HCT116 (cell line): Measurements from ENCODE around the gene ZDHHC23. TPM values are rescaled to one million over a fixed set of nuclear protein-coding genes. Genes with fewer than 3 reads are reported as not detected.

Source experiments
- ATAC-seq: fragments of 200-7000 bp; cut with Tn5 transposase; 2 replicates; pipeline ENCODE4 v1.9.1; 2020; ENCODE audit warnings: mild to moderate bottlenecking, moderate library complexity
- BruUV-seq: library from RNA; stranded (reverse); fragments of 400-500 nt; replicated peaks from 2 replicates; lab custom pipeline; 2021; lab: Mats Ljungman, UMichigan
- CTCF ChIA-PET: fragments of 300-600 bp; sonication (Branson Sonifier 250); formaldehyde crosslinking; loops from one replicate; lab custom pipeline; 2021; ENCODE audit warnings: antibody characterized with exemption; lab: Charles Lee
- POLR2A ChIA-PET: fragments of 300-600, 350-600 bp; sonication (Branson Sonifier 250); formaldehyde crosslinking; loops from one replicate; lab custom pipeline; 2021; ENCODE audit warnings: antibody characterized with exemption; lab: Charles Lee
- RAD21 ChIA-PET, 2 experiments: fragments of 300-600 bp; sonication (Branson Sonifier 250); formaldehyde crosslinking; loops; one replicate each; lab custom pipeline; 2023; ENCODE audit warnings: low total read pairs in 2 of 2; ENCODE audit not compliant: uncharacterized antibody in 2 of 2, unreplicated experiment in 2 of 2, low non-redundant PET in 1 of 2; lab: Charles Lee
- DNase-seq: peaks from one replicate; pipeline ENCODE4 v3.0.0-alpha.2; 2010; ENCODE audit warnings: low read depth, low spot score
- H2AFZ ChIP-seq: fragments of 200-600 bp; shearing (Covaris generic), sonication (generic); 2 replicates; pipeline ENCODE4 v1.6.1; 2017; ENCODE audit warnings: low read depth, mixed run types, mixed read lengths, antibody characterized with exemption, low read length; ENCODE audit not compliant: poor library complexity, severe bottlenecking
- H3K27ac ChIP-seq: 2 replicates; pipeline ENCODE4 v1.5.1; 2012; ENCODE audit warnings: low read depth, low read length
- H3K27me3 ChIP-seq: fragments of 200-600 bp; sonication (generic); 2 replicates; pipeline ENCODE4 v1.6.1; 2016; ENCODE audit warnings: mixed run types, low read length, mixed read lengths; ENCODE audit not compliant: insufficient read depth
- H3K36me3 ChIP-seq, 2 experiments: fragments of 200-500 bp in 1 of 2; fragments of 200-600 bp in 1 of 2; sonication (Bioruptor generic) in 1 of 2; sonication (generic) in 1 of 2; 2 replicates each; pipeline versions ENCODE4 v1.5.1 to v1.6.1; 2014 to 2016; ENCODE audit warnings: low read length in 2 of 2, inconsistent platforms in 1 of 2, mixed read lengths in 1 of 2, mixed run types in 1 of 2; ENCODE audit not compliant: insufficient read depth in 2 of 2, control insufficient read depth in 1 of 2
- H3K4me1 ChIP-seq, 2 experiments: fragments of 200-600 bp in 1 of 2; sonication (generic) in 1 of 2; 2 replicates each; pipeline versions ENCODE4 v1.5.1 to v1.6.1; 2012 to 2017; ENCODE audit warnings: low read length in 2 of 2, inconsistent platforms in 1 of 2, mild to moderate bottlenecking in 1 of 2, mixed read lengths in 1 of 2, mixed run types in 1 of 2, moderate library complexity in 1 of 2; ENCODE audit not compliant: insufficient read depth in 2 of 2, control insufficient read depth in 1 of 2
- H3K4me2 ChIP-seq: fragments of 200-600 bp; sonication (generic); 2 replicates; pipeline ENCODE4 v1.6.1; 2017; ENCODE audit warnings: mixed run types, low read length, mixed read lengths
- H3K4me3 ChIP-seq, 2 experiments: fragments of 200-600 bp in 1 of 2; sonication (generic) in 1 of 2; replicated peaks in 1 of 2; 2 replicates each; pipeline ENCODE4 v1.5.1; 2011 to 2016; ENCODE audit warnings: low read length in 2 of 2, control low read depth in 1 of 2, low read depth in 1 of 2, mild to moderate bottlenecking in 1 of 2, mixed read lengths in 1 of 2, mixed run types in 1 of 2
- H3K79me2 ChIP-seq: fragments of 200-600 bp; sonication (generic); 2 replicates; pipeline ENCODE4 v1.6.1; 2017; ENCODE audit warnings: mild to moderate bottlenecking, mixed run types, low read length, moderate library complexity, mixed read lengths; ENCODE audit not compliant: insufficient read depth
- H3K9ac ChIP-seq: fragments of 200-600 bp; sonication (generic); 2 replicates; pipeline ENCODE4 v1.6.1; 2016; ENCODE audit warnings: low read length, mixed read lengths
- H3K9me2 ChIP-seq: fragments of 200-600 bp; sonication (generic), shearing (Covaris generic); 2 replicates; pipeline ENCODE4 v1.6.1; 2017; ENCODE audit warnings: mixed run types, mild to moderate bottlenecking, moderate library complexity; ENCODE audit not compliant: insufficient read depth
- H3K9me3 ChIP-seq, 2 experiments: fragments of 200-500 bp in 1 of 2; fragments of 200-600 bp in 1 of 2; sonication (Bioruptor generic) in 1 of 2; sonication (generic) in 1 of 2; 2 replicates each; pipeline ENCODE4 v1.6.1; 2014 to 2017; ENCODE audit warnings: low read length in 2 of 2, mixed read lengths in 2 of 2, inconsistent platforms in 1 of 2, low read depth in 1 of 2, mild to moderate bottlenecking in 1 of 2, mixed run types in 1 of 2, moderate library complexity in 1 of 2; ENCODE audit not compliant: control insufficient read depth in 1 of 2, insufficient read depth in 1 of 2
- H4K20me1 ChIP-seq: fragments of 200-600 bp; sonication (generic), shearing (Covaris generic); 2 replicates; pipeline ENCODE4 v1.6.1; 2017; ENCODE audit warnings: mixed run types, mild to moderate bottlenecking, moderate library complexity; ENCODE audit not compliant: insufficient read depth
- FOSL1 ChIP-seq: IDR thresholded peaks from 2 replicates; pipeline ENCODE4 v1.6.1; 2012; ENCODE audit warnings: low read depth
- JUND ChIP-seq: IDR thresholded peaks from 2 replicates; pipeline ENCODE4 v1.6.1; 2012
- RAD21 ChIP-seq: IDR thresholded peaks from 2 replicates; pipeline ENCODE4 v1.6.1; 2012; ENCODE audit warnings: low read depth, mild to moderate bottlenecking
- SIN3A ChIP-seq: IDR thresholded peaks from 2 replicates; pipeline ENCODE4 v1.6.1; 2012; ENCODE audit warnings: low read depth
- YY1 ChIP-seq: IDR thresholded peaks from 2 replicates; pipeline ENCODE4 v1.6.1; 2011; ENCODE audit warnings: low read length, low read depth, moderate library complexity, mild to moderate bottlenecking; ENCODE audit not compliant: insufficient replicate concordance; ENCODE audit errors: extremely low read depth
- ZBTB33 ChIP-seq: IDR thresholded peaks from 2 replicates; pipeline ENCODE4 v1.6.1; 2011; ENCODE audit warnings: mild to moderate bottlenecking, low read length, moderate library complexity; ENCODE audit not compliant: insufficient replicate concordance; ENCODE audit errors: extremely low read depth
- intact Hi-C: fragments of 100-400 bp; cut with micrococcal nuclease; formaldehyde crosslinking; loops from 2 replicates; pipeline ENCODE4 v1.10.0; 2022
- total RNA-seq: library from RNA; stranded (reverse); gene quantifications from one replicate; pipeline ENCODE4 v1.2.1, GENCODE V29; 2021; ENCODE audit not compliant: unreplicated experiment
- TF ChIP-seq, protein P1 (sequence below): IDR thresholded peaks from 2 replicates; pipeline ENCODE4 v1.6.1; 2012; ENCODE audit warnings: low read depth

ZDHHC23 gene
- total RNA-seq, 1 experiment from 2014 or later: 22.8 TPM

DNA sequence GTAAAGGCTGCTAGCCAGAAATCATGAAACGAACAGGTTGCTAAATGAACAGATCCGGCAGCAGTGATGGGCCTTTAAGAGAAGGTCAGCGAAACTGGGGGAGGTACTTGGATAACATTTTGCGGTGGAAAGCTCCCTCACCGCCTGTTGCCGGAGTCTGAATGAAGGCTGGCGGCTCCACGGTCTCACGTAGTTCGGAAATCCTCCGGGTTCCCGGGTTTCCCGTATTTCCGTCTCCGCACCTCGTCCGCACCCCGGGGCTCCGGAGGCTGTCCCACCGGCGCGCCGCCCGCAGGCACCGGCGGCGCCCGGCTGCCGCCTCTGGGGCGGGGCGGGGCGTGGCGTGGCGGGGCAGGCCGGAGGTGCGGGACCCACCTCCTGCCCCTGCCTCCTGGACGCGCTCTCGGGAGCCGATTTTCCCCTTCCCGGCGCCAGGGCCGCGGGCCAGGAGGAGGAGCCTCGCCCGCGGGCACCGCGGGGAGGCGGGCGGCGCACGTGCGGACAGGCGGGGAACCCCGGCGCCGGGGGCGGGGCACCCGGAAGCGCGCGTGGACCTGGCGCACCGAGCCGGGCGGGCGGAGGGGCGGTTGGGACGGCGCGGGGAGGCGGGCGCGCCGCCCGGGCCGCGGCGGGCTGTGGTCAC is at the start of gene ZDHHC23 (continued):
- TF ChIP-seq, protein P1, sequence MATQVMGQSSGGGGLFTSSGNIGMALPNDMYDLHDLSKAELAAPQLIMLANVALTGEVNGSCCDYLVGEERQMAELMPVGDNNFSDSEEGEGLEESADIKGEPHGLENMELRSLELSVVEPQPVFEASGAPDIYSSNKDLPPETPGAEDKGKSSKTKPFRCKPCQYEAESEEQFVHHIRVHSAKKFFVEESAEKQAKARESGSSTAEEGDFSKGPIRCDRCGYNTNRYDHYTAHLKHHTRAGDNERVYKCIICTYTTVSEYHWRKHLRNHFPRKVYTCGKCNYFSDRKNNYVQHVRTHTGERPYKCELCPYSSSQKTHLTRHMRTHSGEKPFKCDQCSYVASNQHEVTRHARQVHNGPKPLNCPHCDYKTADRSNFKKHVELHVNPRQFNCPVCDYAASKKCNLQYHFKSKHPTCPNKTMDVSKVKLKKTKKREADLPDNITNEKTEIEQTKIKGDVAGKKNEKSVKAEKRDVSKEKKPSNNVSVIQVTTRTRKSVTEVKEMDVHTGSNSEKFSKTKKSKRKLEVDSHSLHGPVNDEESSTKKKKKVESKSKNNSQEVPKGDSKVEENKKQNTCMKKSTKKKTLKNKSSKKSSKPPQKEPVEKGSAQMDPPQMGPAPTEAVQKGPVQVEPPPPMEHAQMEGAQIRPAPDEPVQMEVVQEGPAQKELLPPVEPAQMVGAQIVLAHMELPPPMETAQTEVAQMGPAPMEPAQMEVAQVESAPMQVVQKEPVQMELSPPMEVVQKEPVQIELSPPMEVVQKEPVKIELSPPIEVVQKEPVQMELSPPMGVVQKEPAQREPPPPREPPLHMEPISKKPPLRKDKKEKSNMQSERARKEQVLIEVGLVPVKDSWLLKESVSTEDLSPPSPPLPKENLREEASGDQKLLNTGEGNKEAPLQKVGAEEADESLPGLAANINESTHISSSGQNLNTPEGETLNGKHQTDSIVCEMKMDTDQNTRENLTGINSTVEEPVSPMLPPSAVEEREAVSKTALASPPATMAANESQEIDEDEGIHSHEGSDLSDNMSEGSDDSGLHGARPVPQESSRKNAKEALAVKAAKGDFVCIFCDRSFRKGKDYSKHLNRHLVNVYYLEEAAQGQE: no peak

GRCh38 chr3:113898892-113899291 is 48.9 kb upstream of the ZDHHC23 start:
- no peaks in the 10 kb centered on the region for H3K79me2 ChIP-seq

More at GRCh38 chr3:113898892-113899291, 48.9 kb upstream of the ZDHHC23 start:
- Histone ChIP-seq H3K9ac (no peak overlapping the region), H3K27ac (no peak overlapping the region), H3K4me1 (peaks cover 0 to 10% of the 10 kb centered on the region in 2 experiments; a peak in 2 of 4 replicates), H3K36me3 (no peaks in the 10 kb centered on the region), H4K20me1 (no peaks in the 10 kb centered on the region), H3K4me2 (no peak overlapping the region), H3K4me3 (no peak overlapping the region), H3K9me3 (no peaks in the 10 kb centered on the region), H3K27me3 (no peaks in the 10 kb centered on the region), H3K9me2 (no peaks in the 10 kb centered on the region), H2AFZ (no peak overlapping the region)
- ATAC-seq: no peak
- RAD21 ChIA-PET: no interaction called here
- no peak for DNase-seq
- POLR2A ChIA-PET: no interaction called here
- intact Hi-C loops: no loop called here
- TF ChIP-seq RAD21 (no peak), YY1 (no peak), ZBTB33 (no peak), FOSL1 (no peak), JUND (no peak), SIN3A (no peak)
- CTCF ChIA-PET: interaction anchor here (1.2 kb wide), 1 partner anchor 54 kb away, joined by 4 read pairs; no protein-coding TSS in a partner anchor
- no TSS peak for BruUV-seq
